ENCODE measurements around the gene TLK2.
"Not testable (repeated sequence)": the region's sequence is repeated elsewhere in the genome, so short reads cannot be mapped to it uniquely, and the experiment has no call there.

TLK2 gene

DNA sequence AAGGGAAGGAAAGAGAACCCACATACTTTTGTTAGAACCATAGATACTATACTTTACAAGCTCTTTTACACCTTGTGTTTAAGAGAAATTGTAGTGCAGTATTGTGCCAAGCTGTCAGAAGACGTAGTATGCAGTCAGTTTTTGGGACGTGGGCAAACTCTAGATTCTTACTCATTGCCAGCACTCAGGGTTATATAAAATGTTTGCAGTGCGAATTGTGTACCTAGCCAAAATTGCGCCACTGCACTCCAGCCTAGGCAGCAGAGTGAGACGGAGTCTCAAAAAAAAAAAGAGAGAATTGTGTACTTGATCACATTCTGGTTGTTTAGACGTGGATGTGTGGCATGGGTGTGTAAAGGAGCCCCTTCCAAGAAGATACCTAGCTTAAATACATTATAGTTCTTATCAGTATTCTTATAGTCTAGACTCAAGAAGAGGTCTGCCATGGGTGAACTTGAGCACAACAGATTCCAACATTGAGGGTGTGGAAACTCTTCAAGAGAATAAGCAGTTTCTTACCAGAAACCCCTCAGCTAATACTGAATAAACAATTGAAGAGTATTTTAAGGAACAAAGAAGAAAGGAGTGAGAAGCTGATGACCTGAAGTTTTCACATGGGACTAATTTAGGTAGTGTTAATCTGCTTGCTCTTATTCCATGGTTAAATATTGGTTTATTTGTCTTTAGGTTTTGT is 121.5 kb downstream of the TLK2 start:
- in situ Hi-C loops (cut with MboI; ENCODE audit: low sequenced_read_pairs) = no loop called here

DNA sequence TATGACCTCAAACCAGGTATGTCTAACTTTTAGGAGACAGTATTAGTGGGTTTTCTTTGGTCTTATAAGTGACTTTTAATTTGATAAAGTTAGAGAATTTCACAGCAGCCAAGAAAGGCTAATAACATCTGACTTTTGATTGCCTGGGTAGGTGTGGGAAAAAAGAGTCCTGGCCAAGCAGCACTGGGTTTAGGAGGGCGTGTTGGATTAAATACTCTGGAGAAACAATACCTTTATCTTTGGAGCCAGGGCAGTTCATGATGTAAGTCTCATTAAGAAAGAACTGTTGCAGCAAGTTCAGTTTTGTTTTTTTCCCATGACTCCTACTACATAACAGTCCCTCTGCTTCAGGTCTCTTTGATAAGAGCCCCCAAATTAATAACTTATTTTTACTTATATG is 122.2 kb downstream of the TLK2 start:
- in situ Hi-C loops (cut with MboI; ENCODE audit: low sequenced_read_pairs) = no loop called here

DNA sequence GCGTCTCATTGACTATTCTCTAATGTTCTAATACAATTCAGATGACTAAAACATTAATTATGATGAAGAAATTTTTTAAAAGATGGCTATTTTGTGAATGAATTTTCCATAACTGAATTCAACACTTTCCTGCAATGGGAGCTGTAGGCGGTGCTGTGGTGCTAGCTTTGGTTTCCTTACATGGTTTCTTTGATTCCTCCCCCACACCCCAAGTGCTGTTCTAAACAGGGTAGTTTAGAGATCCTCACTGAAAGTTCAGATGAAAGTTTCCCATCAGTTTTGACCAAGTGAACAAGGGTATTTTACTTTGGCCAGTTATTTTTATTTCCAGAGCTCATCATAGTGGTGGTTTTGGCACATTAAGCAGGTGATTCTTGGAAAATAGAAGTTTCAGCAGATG is 122.8 kb downstream of the TLK2 start:
- in situ Hi-C loops (cut with MboI; ENCODE audit: low sequenced_read_pairs) = no loop called here

DNA sequence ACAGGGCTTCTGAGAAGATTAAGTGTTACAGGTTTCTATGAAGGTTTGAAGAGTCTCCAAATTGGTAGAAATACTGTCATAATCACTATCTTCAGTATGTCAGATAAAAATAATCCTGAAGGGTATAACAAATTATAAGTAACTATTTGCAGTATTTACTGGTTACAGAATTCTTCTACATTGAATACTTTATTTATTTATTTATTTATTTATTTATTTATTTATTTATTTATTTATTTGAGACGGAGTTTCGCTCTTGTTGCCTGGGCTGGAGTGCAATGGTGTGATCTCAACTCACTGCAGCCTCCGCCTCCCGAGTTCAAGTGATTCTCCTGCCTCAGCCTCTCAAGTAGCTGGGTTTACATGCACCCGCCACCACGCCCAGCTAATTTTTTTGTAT is 125.2 kb downstream of the TLK2 start:
- in situ Hi-C loops (cut with MboI; ENCODE audit: low sequenced_read_pairs) = not testable (repeated sequence)

DNA sequence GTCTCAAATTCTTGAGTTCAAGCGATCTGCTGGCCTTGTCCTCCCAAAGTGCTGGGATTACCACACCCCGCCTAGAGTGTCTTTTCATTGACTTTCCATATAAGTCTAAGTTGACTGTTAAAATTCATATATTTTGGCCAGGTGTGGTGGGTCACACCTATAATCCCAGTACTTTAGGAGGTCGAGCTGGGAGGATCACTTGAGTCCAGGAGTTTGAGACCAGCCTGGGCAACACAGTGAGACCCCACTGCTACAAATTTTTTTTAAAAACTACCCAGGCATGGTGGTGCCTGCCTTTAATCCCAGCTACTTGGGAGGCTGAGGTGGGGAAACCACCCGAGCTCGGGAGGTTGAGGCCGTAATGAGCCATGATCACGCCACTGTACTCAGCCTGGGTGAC is 127.0 kb downstream of the TLK2 start:
- in situ Hi-C loops (cut with MboI; ENCODE audit: low sequenced_read_pairs) = no loop called here

DNA sequence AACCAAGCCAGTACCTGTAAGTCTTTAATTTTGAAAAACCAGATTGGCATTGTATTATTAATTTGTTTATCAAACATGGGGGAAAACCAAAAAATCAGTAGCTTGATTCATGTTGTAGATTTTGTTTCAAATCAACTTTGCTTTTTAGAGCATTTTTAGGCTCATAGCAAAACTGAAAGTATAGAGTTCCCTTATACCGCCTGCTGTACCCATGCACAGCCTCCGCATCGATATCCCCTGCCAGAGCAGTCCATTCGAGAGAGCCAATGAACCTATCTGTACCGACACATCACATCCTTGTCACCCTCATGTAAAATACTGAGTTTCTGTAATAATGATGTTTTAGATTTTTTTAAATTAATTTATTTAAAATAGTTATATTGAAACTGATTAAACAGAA is 132.7 kb downstream of the TLK2 start:
- in situ Hi-C loops (cut with MboI; ENCODE audit: low sequenced_read_pairs) = no loop called here

DNA sequence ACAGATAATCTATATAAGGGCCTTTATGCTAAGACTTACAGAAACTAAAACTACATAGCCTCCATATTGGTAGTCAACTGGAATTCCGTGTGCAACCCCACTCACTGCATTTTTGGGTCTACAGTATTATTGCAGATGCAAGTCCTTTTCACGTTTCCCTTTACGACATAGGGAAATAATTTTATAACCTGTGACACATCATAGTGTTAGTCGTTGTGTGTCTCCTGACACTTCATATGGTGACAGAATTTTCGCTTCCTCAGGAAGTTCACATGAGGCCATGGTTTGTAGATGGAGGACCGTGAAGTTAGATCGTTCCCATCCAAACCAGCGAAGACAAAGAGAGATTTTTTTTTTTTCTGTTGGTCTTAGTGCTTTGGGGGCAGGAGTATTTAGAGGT is 133.1 kb downstream of the TLK2 start:
- in situ Hi-C loops (cut with MboI; ENCODE audit: low sequenced_read_pairs) = no loop called here

DNA sequence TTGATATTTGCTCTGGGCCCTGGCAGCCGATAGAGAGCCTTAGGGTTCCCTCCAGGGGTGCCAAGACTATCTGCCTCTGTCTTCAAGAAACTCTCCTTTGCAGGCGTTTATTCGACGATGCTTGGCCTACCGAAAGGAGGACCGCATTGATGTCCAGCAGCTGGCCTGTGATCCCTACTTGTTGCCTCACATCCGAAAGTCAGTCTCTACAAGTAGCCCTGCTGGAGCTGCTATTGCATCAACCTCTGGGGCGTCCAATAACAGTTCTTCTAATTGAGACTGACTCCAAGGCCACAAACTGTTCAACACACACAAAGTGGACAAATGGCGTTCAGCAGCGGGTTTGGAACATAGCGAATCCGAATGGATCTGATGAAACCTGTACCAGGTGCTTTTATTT is 133.7 kb downstream of the TLK2 start:
- in situ Hi-C loops (cut with MboI; ENCODE audit: low sequenced_read_pairs) = not testable (repeated sequence)

DNA sequence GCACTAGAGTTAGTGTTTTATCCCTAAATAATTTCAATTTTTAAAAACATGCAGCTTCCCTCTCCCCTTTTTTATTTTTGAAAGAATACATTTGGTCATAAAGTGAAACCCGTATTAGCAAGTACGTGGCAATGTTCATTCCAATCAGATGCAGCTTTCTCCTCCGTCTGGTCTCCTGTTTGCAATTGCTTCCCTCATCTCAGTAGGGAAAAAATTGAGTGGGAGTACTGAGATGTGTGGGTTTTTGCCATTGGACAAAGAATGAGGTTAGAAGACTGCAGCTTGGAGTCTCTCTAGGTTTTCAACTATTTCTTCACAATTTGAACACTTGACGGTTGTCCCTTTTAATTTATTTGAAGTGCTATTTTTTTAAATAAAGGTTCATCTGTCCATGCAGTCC is 134.5 kb downstream of the TLK2 start:
- in situ Hi-C loops (cut with MboI; ENCODE audit: low sequenced_read_pairs) = not testable (repeated sequence)

DNA sequence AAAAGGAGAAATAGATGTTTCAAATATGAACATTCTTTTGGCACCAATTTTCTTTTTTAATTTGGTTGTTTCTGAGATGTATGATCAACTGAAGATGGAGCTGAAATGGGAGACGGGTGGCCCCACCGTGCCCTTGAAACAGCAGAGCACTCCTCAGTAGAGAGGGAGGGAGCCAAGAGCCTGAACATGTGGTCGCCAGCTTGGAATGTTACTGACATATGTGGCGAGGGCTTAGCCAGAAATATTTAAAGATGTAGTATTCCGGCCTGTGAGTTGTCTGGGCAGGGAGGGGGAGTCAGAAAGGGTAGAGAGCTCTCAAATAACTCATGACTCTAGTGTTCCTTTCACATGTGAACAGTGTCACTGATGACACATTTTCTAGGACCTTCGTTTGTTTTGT is 135.5 kb downstream of the TLK2 start:
- in situ Hi-C loops (cut with MboI; ENCODE audit: low sequenced_read_pairs) = no loop called here

DNA sequence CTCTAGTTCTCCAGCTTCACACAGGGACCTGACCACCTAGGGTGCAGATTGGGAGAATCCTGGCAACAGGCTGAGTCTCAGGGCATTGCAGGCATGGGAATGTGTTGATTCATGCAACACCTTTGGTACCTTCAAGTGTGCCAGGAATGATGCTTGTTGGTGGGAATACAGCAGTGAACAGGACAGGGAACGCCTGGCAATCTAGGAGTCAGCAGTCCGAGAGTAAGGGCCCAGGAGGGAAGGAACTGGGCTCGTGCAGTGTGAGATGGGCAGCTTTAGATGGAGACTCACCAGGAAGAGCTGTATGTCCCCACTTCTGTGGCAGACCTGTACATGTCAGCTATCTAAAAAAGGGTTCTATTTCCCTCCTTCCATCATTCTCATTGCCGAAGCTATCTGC is 136.9 kb downstream of the TLK2 start:
- in situ Hi-C loops (cut with MboI; ENCODE audit: low sequenced_read_pairs) = no loop called here

DNA sequence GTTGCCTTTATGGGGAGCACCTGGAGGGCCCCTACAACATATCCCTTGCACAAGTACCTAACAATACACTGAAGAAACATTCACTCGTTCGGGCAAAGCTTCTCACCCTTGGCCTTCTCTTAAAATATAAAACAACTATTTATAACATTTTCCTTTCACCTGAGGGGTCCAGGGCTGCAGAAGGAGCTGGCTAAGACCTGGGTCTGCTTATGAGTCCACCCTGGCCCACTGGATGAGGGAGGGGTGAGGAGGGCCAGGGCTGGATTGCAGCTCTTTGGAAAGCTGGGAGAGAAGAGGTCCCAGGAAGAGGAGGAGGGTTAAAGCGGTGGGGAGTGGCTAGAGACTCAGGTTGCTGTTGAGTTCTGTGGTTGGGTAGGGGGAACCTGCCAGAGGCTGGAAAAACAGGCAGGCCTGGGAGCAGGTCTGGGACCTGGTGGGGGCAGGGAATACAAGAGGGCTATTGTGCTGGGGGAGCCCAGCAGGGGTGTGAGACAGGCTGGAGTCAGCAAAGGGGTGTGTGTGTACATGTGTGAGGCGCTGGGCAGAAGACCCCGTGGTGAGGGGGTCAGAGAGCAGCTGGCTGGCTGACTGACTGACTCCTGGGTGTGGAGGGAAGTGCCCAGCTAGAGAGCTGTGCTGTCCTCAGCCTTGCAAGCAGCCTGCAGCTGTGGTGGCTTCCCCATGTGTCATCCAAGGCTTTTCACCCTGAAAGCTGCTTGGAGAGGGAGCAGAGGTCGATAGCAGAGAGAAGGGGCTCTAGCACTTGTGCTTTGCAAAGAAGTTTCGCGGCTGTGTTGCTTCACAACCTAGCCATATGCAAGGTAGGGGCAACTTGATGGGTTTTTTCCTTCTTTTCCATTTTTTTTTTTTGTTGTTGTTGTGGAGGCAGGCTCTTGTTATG is 138.6 kb downstream of the TLK2 start:
- in situ Hi-C loops (cut with MboI; ENCODE audit: low sequenced_read_pairs) = no loop called here

DNA sequence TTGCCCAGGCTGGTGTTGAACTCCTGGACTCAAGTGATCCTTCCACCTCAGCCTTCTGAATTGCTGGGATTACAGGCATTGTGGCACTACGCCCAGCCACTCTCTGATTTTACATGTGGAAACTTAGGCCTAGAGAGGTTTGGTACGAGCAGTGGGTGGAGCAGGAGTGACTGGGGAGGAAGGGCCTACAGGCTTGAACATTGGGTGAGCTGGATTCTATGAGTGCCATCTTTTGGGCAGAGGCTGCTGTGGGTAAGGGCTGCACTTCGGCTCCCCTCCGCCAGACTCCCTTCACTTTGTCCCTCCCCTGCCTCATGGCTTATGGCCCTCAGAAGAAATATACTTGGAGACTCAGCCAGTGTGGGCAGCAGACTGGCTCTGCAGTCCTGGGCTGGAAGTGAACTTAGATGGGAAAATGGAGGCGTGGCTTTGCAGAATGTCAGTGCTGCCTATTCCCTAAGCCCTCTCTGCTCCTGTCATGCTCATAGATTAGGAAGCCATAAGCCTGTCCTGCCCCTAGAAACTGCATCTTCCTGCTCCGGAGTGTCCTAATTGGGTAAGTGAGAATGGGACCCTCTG is 139.4 kb downstream of the TLK2 start:
- in situ Hi-C loops (cut with MboI; ENCODE audit: low sequenced_read_pairs) = no loop called here

DNA sequence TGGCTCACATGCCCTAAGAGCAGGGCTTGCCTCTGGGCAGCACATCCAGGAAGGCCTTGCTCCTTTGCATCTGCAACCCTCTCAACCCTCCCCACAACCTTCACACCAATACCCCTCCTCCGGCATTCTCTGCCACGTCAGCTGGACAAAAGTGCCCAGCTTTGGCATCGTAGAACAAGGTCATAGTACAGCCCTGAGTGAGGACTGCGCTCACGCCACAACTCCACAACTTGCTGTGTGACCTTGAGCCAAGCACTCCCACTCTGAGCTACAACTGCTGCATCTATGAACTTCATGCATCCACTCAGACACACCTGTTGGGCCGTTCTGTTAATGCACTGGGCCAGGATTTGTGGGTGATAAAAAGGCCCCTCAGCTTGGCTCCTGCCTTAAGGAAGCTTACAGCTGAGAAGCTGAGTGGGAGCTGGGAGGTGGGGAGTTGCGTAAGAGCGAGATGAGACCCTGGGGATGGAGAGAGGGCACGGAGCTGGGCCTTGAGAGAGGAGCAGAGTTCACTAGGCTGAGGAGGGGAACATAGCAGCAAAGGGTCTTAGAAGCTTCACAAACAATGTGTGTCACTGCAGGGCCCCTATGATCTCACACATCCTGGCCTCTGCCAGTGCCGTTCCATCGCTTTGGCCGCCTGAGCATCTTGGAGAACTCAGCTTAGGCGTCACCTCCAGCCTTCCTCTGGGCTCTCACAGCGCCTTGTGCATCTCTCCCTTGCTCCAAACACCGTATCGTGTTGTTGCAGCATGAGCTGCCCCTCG is 140.2 kb downstream of the TLK2 start:
- in situ Hi-C loops (cut with MboI; ENCODE audit: low sequenced_read_pairs) = no loop called here

DNA sequence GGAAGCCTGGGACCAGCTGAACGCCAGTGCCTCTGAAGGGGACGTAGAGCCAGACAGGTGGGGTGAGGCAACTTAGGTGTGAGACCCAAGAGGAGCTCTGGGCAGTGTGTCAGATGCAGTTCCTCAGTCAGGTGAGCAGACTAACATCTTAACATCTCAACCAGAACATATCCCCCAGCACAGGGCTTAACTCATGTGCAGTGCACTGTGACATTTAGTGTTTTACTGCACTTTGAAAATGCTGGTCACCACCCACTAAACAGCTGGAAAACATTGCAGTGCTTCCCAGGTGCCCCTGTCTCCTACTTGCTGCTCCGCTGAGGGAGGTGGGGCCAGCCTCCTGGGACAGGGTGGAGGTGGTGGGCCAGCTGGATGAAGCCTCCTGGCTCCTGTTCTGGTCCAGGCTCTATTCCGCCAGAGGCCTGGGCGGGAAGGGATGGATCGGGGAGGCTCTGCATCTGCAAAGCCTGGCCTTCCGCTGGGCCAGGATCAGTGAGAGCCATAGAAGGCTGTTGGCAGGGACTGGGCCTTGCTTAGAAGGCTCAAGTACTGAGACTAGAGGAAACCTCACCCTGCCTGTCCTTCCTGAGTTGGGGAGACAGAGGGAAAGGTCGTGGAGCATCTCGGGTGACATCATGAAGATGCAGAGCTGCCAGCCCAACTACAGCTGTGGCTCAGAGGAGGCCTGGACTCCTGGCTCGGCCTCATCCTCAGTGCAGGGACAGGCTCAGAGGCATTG is 141.0 kb downstream of the TLK2 start:
- in situ Hi-C loops (cut with MboI; ENCODE audit: low sequenced_read_pairs) = no loop called here

DNA sequence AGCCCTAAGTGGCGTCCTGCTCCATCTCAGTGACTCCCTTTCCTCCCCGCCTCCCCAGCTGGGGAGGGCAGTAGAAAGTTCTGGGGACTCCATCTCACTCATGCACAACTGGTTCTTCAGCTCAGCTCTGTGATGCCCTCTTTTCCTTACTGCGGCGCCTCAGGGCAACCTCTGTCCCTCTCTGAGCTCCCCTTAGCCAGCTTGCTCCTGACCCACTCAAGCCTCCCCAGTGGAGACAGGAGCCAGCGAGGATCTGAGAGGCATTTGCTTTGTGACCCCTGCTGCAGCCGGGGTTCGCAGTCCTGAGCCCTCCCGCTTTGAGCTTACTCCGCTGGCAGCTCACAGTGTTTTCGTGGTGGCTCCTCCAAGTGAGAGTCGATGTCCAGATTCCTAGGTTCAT is 142.6 kb downstream of the TLK2 start:
- in situ Hi-C loops (cut with MboI; ENCODE audit: low sequenced_read_pairs) = no loop called here

DNA sequence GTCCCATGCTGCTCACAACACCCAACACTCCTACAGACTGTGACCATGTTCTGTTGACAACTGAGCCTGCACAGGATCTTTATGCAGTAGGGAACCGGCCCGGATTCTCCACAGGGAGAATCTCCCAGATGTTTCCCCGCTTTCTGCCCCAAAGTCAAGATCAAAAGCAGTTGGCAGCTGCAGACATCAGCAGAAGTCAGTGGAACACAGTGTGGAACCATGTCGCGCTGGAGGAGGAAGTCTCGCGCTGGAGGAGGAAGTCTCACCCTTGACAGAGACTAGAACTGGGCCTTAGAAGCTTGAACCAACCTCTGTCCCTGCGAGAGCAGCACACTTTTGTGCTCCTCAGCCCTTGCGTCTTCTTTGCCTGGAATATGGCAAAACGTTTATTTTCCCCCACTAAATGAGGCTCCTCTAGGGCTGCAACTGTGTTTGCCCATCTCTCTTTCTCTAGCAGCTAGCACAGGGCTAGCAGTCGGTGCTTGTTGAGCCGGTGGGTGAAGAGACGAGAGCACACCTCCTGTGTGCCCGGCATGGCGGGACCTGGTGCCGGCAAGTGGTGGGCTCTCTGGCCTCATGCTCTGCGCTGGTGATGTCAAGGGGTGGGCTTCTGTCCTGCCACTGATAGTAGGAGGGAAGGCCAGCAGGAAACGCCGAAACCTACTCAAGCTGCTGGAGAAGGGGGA is 146.7 kb downstream of the TLK2 start:
- in situ Hi-C loops (cut with MboI; ENCODE audit: low sequenced_read_pairs) = no loop called here

DNA sequence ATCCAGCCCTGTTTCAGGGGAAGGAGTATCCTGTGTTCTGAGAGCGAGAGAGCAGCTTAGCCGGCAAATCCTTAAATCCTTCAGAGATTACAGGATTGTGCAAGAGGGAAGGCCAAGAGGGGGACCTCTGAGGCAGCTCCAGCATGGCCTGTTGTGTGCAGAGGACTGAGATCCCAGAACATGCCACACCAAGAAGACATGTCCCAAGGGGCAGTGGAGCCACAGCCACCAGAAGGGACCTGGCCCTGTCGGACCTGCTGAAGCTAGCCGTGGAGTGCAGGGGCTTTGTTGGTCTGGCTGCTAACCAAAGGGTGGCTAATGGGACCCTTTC is 147.2 kb downstream of the TLK2 start:
- in situ Hi-C loops (cut with MboI; ENCODE audit: low sequenced_read_pairs) = no loop called here

DNA sequence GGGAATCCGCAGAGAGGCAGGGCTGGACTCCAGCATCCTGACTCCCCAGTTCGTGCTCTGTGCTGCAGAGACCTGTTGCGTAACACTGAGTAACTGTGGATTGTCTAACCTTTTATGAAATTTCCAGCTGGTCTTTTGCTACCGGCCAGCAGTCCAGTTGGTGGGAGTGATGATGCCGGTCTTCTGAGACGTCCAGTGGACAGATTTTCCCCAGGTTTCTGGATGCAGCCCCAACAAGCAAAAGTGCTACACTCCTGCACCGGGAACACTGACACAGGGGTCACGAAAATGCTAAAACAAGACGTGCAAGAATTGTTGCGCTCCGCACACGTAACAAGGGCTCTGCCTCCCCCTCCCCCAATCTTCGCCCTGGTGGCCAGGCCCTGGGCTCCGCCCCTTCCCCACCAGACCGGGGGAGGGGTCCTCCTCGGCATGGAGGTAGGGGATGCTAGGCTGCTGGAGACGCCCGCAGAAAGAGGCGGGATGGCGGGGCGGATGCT is 148.1 kb downstream of the TLK2 start:
- in situ Hi-C loops (cut with MboI; ENCODE audit: low sequenced_read_pairs) = no loop called here
